GM18508 (cell line): ENCODE measurements around the gene DYNLT4.
A peak's percentile ranks its signal among the peaks of the same experiment; 100 is the strongest.
"Not testable (repeated sequence)": the region's sequence is repeated elsewhere in the genome, so short reads cannot be mapped to it uniquely, and the experiment has no call there.

Source experiments
- ATAC-seq: cut with Tn5 transposase; IDR thresholded peaks from one replicate; pipeline ENCODE4 v1.9.1; 2021; ENCODE audit warnings: moderate number of reproducible peaks; ENCODE audit not compliant: insufficient read depth, unreplicated experiment

DYNLT4 gene

DNA sequence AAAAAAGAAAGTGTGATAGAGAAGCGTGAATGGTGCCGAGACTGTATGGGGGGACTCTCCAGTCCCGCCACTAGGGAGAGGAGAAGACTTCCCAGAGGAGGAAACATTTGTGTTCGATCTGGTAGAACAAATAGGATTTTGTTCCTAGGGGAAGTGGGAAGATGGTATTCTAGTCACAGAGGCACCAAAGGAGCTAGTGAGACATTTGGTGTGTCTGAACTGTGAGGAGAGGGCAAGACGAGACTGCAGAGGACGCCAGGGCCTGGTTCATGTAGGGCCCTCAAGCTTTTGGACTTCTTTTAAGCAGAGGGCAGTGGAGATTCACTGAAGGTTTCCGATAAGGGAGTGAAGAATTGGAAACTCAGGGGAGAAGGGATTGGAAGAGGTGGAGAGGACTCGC lies 4.1 kb upstream of the DYNLT4 start:
- ATAC-seq: no peak

DNA sequence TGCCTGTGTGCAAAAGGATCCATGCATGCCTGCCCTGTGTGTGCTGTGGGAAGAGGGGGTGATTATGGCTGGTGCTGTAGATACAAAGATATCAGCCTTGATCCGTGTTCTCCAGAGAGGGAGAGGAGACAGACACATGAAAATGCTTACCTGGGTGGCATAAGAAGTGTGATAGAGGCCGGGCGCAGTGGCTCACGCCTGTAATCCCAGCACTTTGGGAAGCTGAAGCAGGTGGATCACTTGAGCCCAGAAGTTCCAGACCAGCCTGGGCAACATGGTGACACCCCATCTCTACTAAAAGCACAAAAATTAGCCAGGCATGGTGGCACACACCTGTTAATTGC lies 3.6 kb upstream of the DYNLT4 start:
- ATAC-seq: not testable (repeated sequence)

DNA sequence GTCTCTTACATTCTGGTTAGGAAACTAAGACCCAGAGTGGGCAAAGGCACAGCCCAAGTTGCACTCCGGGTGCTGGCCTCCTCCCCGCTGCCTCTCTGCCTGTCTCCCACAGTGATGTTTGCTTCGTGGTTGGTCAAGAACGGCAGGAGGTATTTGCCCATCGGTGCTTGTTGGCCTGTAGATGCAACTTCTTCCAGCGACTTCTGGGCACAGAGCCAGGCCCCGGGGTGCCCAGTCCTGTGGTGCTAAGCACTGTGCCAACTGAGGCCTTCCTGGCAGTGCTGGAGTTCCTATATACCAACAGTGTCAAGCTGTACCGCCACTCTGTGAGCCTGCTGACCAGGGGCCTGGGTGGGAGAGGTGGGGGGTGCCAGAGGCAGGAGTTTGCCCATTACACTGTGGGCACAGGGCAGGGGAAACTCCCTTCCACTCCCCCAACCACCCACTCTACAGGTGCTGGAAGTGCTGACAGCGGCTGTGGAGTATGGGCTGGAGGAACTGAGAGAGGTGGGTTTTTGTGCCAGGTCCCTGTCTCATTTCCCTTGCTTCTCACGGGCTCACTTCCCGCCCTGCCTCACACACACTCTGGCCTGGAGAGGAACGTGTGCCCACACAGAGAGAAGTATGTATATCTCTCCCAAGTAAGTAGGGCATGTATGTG lies 3.1 kb upstream of the DYNLT4 start:
- no peak for ATAC-seq

DNA sequence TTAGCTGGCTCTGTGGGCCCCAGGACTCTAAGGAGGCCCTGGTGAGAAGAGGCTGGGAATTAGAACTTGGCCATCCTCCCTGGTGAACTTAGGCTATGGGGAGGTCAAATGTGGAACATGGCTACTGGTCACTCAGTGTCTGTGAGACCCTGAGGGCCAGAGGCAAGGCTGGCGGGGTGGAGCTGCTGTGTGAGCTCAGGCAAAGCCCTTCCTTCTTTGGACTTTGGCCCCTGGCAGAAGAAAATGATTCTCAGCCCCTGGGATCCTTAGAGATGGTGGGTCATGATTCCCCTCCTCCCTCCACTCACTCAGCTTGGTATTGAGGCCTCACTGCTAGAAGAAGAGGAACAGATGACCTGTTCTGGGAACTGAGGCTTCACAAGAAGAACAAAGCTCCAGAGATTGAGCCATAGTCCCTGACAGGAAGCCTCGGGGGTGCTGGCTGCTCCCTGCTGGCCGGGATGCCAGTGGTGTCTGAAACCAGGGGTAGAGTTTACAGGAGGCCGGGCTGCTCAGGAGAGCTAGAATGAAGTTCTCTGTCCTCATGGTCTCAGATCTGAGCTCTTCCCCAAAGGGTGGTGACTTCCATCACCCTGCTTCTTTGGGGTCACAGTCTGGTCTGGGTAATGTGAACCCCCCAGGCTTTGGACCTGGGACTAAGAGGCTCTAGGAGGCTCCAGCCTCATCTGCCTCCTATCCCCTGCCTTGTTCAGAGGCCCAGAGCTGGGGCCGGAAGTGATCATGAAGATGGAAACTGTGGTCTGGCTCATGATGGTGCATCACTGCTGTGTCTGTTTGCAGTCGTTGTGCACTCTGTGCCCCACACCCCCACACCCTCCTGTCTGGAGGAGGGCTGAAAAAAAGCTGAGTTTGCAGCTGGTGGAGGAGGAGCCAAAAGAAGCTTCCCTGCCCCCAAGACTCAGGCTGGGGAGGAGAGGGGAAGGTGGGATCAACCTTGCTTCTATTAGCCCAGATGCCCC lies 2.1 kb upstream of the DYNLT4 start:
- ATAC-seq: no peak

DNA sequence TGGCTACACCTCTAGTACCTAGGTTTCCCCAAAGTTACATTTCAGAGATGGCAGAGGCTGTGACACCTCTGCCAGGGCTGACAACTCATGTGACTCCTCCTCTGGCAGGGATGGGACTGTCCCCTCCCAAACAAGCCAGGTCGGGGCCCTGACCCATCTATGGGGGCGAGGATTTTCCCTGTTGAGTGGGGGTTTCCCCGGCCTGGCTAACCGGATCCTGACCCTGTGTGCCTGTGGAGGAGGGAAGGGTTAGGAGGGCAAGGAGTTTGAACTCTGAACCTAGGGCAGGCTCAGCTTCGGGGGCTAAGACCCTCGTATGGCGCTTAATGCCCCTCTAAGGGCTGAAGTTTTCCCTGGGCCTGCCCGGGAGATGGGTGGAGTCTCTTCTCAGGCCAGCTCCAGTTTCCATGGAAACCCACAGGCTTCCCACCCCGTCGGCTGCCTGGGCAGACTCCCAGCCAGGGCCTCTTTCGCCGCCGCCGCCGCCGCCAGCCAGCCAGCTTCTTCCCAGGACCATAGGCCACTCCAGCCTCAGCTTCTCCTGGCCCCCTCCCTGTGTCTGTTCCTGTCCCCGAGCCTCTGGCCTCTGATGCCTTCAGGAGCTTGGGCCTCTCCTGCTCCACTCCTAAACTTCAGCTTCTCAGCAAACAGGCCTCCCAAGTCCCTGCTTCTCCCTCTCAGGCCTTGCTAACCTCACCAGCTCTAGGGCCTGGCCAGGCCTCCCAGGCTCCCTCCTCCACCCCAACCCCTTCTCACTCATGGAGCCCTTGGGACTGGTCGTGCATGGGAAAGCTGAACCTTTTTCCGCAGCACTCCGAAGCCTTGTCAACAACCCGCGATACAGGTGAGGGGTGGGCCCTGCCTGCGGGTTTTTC lies 1.1 kb upstream of the DYNLT4 start, which contains the start of gene BTBD19:
Gene BTBD19, plus strand, starts transcription at position 461 of the 875 bp plus-strand sequence. Its CDS starts 298 bp downstream, at position 759.
- no peak for ATAC-seq

DNA sequence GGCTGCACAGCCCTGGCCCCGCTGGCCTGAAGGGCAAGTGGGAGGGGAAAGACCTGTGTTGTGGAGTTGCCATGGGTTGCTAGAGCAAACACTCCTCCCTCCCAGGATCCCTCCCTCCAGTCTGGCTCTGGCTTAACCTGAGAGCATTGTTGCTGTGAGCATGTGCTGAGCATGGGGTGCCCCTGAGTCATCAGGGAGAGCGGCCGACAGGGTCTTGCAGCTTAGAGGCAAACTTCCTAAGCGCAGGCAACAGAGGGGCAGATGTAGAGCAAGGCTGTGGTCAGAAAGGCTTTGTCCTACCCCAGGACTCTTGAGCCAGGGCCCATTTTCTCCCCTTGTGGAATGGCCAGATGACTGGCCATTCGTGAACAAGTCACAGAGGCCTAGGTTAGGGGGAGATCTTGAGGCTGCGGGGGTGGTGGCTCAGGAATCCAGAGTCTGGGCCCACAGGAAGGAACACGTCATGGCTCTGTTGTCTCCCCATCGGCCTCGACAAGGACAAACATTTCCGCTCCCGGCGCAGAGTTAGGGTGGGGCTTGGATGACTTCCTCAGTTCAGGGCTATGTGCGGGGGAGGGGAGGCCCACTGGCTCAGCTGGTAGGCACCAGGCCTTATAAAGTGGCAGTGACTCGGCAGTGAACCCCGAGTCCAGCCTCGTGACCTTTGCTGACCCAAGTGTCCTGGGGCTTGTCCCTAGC lies 362 bp upstream of the DYNLT4 start:
- ATAC-seq: no peak

DNA sequence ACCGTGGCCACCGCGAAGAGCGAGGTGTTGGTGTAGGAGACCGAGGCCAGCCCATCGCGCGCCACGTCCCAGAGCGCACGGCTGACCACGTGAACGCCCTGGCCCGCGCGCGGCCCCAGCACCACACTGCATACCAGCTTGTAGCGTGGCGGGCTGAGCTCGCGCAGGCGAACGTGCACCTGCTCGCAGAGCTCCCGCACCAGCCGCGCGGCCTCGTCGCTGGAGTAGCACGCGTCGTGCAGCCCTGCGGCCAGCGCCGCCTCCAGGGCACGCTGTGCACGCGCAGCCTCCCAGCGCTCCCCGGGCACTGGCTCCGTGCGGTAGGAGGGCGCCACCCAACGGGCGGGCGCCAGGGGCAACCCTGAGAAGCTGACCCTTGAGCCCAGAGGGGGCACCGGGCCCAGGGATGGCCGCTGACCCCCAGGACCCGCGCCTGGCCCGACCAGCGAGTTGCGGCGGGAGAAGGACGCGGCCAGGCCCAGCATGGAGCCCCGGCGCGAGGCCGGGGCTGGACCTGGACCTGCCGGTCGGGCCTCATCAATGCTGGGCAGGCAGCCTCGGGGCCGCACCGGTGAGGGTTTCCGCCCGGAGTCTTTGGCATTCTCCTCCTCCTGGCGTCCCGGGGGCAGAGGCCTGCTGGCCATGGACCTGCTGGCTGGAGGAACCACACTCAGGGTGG lies 987 bp downstream of the DYNLT4 start:
- no peak for ATAC-seq

DNA sequence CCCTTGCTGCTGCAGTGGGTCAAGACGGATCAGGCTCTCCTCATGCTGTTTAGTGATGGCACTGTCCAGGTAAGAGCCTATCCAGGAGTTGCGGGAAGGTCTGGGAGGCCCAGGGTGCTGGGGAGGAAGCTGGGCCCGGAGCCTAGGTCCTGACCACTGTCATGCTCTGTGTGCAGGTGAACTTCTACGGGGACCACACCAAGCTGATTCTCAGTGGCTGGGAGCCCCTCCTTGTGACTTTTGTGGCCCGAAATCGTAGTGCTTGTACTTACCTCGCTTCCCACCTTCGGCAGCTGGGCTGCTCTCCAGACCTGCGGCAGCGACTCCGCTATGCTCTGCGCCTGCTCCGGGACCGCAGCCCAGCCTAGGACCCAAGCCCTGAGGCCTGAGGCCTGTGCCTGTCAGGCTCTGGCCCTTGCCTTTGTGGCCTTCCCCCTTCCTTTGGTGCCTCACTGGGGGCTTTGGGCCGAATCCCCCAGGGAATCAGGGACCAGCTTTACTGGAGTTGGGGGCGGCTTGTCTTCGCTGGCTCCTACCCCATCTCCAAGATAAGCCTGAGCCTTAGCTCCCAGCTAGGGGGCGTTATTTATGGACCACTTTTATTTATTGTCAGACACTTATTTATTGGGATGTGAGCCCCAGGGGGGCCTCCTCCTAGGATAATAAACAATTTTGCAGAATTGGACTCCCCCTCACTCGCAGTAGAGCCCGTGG lies 1.7 kb downstream of the DYNLT4 start:
- no peak for ATAC-seq

DNA sequence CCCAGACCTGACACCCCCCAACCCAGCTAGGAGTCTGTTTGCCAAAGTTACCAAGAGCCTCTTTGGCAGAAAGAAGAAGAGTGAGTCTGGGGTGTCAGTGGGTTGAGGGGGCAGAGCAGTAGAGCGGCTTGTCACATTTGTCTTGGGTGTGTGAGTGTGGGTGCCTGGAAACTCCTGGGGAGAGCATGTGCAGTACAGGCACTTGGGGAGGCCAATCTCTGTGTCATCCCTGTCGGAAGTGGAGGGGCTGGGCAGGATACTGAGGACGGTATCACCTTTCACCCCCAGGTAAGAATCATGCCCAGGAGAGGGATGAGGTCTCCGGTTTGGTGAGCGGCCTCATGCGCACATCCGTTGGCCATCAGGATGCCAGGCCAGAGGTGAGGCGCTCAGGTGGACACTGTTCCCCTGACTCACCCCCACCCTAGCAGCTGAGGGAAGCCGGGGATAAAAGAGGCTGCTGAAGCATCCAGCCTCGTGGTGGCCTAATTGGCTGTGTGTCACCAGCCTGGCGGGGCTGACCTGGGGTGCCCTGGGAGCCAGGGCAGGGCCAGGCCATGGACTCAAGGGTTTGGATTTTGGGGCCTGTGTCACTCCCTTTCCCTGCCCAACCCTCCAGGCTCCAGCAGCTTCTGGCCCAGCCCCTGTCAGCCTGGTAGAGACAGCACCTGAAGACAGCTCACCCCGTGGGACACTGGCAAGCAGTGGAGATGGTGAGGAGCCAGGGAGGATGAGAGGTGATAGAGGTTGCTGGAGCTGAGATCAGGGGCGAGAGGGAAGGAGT lies 3.6 kb downstream of the DYNLT4 start:
- ATAC-seq: no peak

DNA sequence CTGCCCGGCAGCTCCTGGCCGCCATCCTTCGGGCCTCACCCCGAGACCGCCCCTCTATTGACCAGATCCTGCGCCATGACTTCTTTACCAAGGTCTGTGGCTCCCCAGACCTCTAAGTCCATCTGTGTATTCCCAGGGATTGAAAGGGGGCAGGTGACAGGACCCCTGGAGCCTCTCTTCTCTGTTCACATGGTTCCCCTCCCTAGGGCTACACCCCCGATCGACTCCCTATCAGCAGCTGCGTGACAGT lies 4.2 kb downstream of the DYNLT4 start:
- ATAC-seq: no peak

DNA sequence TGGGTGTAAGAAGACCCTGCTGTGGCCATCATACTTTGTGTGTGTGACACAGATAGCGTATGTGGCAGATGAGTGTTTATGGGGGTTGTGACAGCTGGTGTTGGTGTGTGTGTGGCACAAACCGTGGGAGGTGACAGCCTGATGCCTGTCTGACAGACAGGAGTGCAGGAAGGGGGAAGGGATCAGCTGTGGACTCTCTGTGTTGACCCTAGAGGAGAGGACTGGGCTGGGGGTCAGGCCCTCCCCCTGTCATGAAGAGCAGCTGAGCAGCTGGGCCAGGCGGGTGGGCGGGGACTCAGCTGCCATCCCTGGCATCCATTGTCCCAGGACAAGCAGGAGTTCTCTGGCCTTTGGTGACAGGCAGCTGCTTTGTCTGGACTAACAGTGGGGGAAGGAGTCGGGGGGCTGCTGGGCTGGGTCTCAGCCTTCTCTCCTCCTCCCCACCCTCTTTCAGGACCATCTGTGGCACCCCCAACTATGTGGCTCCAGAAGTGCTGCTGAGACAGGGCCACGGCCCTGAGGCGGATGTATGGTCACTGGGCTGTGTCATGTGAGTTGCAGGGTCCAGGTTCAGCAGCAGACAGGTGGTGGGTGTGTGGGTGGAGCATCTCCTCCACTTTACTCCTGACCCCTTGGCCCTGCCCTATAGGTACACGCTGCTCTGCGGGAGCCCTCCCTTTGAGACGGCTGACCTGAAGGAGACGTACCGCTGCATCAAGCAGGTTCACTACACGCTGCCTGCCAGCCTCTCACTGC lies 4.7 kb downstream of the DYNLT4 start:
- ATAC-seq: no peak

DNA sequence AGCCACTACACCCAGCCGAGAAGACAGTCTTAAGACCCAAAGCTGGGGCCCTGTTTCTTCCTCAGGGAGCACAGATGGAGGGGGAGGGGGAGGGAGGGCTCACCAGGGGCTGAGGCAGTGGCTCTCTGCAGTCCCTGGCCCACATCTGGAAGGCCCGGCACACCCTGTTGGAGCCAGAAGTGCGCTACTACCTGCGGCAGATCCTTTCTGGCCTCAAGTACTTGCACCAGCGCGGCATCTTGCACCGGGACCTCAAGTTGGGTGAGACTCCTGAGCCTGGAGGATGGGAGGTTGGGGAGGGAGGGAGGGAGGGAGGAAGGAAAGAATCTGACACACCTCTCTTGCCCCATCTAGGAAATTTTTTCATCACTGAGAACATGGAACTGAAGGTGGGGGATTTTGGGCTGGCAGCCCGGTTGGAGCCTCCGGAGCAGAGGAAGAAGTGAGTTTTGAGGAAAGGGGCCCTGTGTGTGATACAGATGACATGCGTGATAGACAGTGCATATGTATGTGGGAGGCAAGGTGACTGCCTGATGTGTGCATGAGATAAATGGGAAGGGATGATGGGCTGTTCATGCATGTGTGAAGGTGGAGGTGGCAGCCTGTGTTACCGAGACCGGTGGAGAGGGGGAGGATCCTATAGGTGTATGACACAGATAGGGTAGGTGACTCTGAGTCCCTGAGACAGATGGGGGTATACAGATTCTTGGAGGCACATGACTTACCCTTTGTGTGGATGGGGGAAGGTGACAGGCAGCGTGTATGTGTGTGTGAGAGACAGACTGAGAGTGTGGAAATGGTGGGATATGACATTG lies 5.5 kb downstream of the DYNLT4 start:
- ATAC-seq: no peak

DNA sequence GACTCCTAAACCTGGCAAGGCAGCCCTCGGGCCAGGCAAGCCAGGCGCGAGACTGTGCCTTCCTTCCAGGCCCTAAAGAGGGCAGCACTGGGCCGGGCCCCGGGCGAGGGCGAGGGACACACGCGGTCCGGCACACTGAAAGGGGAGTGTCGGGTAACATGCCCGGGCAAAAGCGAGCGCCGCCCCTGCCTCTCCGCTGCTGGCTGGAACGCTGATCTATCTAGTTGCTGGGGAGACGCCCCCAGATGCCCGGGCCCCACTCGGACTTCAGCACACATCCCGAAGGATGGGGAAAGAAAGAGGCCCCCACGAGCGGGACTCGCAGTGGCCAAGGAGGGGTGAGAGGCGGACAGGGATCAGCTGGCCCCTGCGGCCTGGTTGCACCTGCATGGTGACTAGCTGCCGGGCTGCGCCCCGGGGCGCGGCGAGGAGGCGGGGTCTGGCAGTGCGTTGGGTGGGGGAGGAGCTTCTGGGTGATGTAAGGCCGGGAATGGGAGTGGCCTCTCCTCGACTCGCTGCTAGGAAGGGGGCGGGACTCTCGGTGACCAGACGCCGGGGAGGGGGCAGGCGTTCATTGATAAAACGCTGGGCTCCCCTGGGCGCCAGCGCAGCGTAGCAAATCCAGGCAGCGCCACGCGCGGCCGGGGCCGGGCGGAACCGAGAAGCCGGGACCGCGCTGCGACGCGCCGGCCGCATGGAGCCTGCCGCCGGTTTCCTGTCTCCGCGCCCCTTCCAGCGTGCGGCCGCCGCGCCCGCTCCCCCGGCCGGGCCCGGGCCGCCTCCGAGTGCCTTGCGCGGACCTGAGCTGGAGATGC lies 7.2 kb downstream of the DYNLT4 start, which contains the start of gene PLK3:
Gene PLK3, plus strand, starts transcription at position 608 of the 815 bp plus-strand sequence. Its CDS starts 87 bp downstream, at position 695.
- ATAC-seq: peak; percentile 49

DNA sequence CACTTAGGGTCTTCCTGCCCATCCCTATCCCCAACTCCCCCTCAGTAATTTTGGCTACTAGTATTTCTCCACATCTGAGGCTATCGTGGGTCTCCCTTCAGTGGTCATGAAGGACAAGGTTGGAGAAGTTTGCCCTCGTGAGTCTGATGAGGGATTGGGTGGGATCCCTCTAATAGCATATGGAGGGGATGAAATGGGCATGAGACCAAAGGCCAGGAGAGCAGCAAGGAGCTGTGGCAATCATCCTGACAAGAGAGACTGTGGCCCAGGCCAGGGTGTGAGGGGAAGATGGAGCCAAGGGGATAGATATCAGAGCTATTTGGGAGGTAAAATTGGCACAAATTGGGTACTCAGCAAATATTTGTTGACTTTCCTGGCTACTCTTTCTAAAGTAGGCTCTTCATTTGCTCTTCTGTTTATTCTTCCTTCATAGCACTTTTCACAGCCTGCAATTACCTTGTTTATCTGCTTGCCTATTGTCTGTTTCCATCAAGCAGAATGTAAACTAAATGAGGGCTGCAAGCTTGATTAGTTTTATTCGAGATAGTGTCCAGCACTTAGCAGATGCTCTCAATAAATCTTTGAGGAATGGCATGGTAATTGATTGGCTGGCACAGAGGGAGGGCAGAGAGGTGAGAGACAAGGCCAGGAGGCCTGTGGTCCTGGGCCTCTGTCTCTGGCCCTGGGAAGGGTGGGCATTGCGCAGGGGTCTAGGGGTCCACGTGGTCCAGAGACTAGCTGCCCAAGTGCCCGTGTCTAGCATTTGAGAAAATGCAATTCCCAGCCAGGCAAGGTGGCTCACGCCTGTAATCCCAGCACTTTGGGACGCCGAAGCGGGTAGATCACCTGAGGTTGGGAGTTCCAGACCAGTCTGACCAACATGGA lies 8.4 kb downstream of the DYNLT4 start:
- no peak for ATAC-seq

DNA sequence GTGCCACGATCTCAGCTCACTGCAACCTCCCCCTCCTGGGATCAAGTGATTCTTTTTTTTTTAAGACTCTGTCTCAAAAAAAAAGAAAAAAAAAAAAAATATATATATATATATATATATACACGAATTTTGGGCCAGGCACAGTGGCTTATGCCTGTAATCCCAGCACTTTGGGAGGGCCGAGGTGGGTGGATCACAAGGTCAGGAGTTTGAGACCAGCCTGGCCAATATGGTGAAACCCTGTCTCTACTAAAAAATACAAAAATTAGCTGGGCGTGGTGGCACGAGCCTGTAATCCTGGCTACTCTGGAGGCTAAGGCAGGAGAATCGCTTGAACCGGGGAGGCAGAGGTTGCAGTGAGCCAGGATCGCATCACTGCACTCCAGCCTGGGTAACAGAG lies 9.3 kb downstream of the DYNLT4 start:
- not testable (repeated sequence) for ATAC-seq
